Astrocyte (in vitro differentiated cells and primary cell): ENCODE data around the gene CRELD1.

Source experiments
- CTCF ChIP-seq: IDR thresholded peaks from 2 replicates; pipeline ENCODE4 v1.5.1; 2011; ENCODE audit warnings: low read depth, mild to moderate bottlenecking, inconsistent platforms, low read length, moderate library complexity; ENCODE audit not compliant: insufficient read depth
- EZH2 ChIP-seq: IDR thresholded peaks from 2 replicates; pipeline ENCODE4 v1.6.1; 2012; ENCODE audit warnings: mild to moderate bottlenecking, low read length, inconsistent platforms; ENCODE audit not compliant: insufficient read depth

GRCh38 chr3:9949115-9949514, 15.5 kb downstream of the CRELD1 start:
- TF ChIP-seq CTCF = no peak
- TF ChIP-seq EZH2 = no peak
